ENCODE results near the gene TMCO4.

GRCh38 chr1:19715334-19716203 lies 84.1 kb downstream of the TMCO4 start:
- TF ChIP-seq CTCF (IDR thresholded peaks at IDR 0.05) (peak; percentile 46 to 79 (median 63)), POLR2A (IDR thresholded peaks at IDR 0.05) (no peak)
